Daoy (cell line): Measurements from ENCODE around the gene EXD3. TPM values are rescaled to one million over a fixed set of nuclear protein-coding genes. Genes with fewer than 3 reads are reported as not detected.
"Not testable (repeated sequence)": the region's sequence is repeated elsewhere in the genome, so short reads cannot be mapped to it uniquely, and the experiment has no call there.

Source experiments
- DNase-seq: peaks from one replicate; pipeline ENCODE4 v3.0.0-alpha.2; 2015; ENCODE audit warnings: low read depth
- total RNA-seq: library from RNA; depleted of rRNA; stranded (reverse); fragments of >200 nt; shearing (Covaris generic); gene quantifications from 2 replicates; pipeline ENCODE4 v1.2.3, GENCODE V29; 2014; rRNA removed

Gene EXD3
- total RNA-seq, result 0.86 and 2.3 TPM in 2 replicates

GRCh38 chr9:137422604-137423513 is at the start of gene EXD3, which contains the start of gene NOXA1:
Gene EXD3, minus strand, starts transcription at chr9:137423162. Its CDS starts 27,805 bp downstream, at chr9:137395357.
Gene NOXA1, plus strand, starts transcription at chr9:137423393. Its CDS starts 137 bp downstream, at chr9:137423530.
- DNase-seq, result peak; percentile 96

- no peak for DNase-seq
Observed at GRCh38 chr9:137470785-137471184, 47.8 kb upstream of the EXD3 start.

GRCh38 chr9:137467896-137468295 is 44.9 kb upstream of the EXD3 start:
- no peak for DNase-seq

GRCh38 chr9:137467161-137467581 is 44.2 kb upstream of the EXD3 start:
- no peak for DNase-seq

- not testable (repeated sequence) for DNase-seq
Observed at GRCh38 chr9:137466389-137467085, 43.6 kb upstream of the EXD3 start.

- no peak for DNase-seq
Observed at GRCh38 chr9:137465720-137466388, 42.9 kb upstream of the EXD3 start.

GRCh38 chr9:137465000-137465719 is 42.2 kb upstream of the EXD3 start:
- no peak for DNase-seq

- no peak for DNase-seq
Observed at GRCh38 chr9:137464291-137464999, 41.5 kb upstream of the EXD3 start.

- DNase-seq, result no peak
Observed at GRCh38 chr9:137463931-137464290, 40.9 kb upstream of the EXD3 start.

GRCh38 chr9:137462986-137463930 is 40.3 kb upstream of the EXD3 start:
- DNase-seq, result no peak

GRCh38 chr9:137462396-137462985 is 39.5 kb upstream of the EXD3 start:
- DNase-seq, result no peak

- DNase-seq, result no peak
Observed at GRCh38 chr9:137461663-137462395, 38.9 kb upstream of the EXD3 start.

GRCh38 chr9:137461316-137461662 is 38.3 kb upstream of the EXD3 start:
- no peak for DNase-seq

GRCh38 chr9:137460363-137461315 is 37.7 kb upstream of the EXD3 start:
- no peak for DNase-seq

- DNase-seq, result no peak
Observed at GRCh38 chr9:137459601-137460362, 36.8 kb upstream of the EXD3 start.

- DNase-seq, result peak; percentile 96
Observed at GRCh38 chr9:137459152-137459600, 36.2 kb upstream of the EXD3 start, which contains the start of gene NSMF. Gene NSMF, minus strand, starts transcription at chr9:137459334. Its CDS starts 232 bp downstream, at chr9:137459102.
